ENCODE data around the gene STARD3. TPM values are rescaled to one million over a fixed set of nuclear protein-coding genes. Genes with fewer than 3 reads are reported as not detected.

The STARD3 gene
- total RNA-seq, 1 donor from 2014 or later, result 18.4 TPM

DNA sequence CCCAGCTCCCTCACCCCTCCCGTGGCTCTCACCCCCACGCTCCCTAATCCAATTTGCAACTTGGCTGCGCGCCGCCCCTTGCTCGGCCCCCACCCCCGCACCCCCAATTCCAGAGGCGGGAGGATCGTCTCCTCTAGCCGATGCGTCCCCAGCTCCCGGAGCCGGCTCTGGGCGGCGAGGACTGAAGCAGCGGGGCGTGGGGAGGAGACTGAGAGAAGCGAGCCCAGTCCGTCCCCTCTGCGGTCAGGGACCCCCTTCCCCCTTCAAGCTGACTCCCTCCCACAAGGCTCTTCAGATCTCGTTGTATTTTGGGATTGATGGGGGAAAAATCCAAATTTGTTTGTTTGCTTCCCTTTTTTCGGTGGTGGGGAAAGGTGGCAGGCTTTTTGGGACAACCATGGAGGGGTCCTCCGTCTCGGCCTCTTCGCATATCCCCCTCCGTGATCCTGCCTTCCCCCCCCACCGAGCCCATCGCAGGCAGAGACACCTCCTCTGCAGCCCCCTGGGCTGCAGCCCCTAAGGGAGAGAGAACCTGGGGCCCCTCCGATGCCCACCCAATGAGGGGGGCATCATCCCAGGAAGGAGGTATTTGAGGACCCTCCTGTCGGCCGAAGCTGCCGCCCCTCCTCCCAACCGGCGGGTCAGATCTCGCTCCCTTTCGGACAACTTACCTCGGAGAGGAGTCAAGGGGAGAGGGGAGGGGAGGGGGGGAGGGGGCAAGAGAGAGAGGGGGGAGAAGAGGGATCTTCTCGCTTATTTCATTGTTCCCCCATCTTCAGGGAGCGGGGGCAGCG is 29.7 kb upstream of the STARD3 start:
- peaks cover 34% of the 10 kb centered on the region for H3K27me3 ChIP-seq (ENCODE audit: control insufficient read depth, insufficient read depth, low read length)
- TF ChIP-seq, protein P1, sequence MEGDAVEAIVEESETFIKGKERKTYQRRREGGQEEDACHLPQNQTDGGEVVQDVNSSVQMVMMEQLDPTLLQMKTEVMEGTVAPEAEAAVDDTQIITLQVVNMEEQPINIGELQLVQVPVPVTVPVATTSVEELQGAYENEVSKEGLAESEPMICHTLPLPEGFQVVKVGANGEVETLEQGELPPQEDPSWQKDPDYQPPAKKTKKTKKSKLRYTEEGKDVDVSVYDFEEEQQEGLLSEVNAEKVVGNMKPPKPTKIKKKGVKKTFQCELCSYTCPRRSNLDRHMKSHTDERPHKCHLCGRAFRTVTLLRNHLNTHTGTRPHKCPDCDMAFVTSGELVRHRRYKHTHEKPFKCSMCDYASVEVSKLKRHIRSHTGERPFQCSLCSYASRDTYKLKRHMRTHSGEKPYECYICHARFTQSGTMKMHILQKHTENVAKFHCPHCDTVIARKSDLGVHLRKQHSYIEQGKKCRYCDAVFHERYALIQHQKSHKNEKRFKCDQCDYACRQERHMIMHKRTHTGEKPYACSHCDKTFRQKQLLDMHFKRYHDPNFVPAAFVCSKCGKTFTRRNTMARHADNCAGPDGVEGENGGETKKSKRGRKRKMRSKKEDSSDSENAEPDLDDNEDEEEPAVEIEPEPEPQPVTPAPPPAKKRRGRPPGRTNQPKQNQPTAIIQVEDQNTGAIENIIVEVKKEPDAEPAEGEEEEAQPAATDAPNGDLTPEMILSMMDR (IDR thresholded peaks at IDR 0.05; ENCODE audit: insufficient read depth, low read length, severe bottlenecking), result no peak
- DNase-seq (ENCODE audit: low read depth), result no peak
- no peak for FAIRE-seq
- H3K4me3 ChIP-seq (ENCODE audit: low read depth, low read length), result no peak overlapping the region
- no peaks in the 10 kb centered on the region for H3K36me3 ChIP-seq (ENCODE audit: control insufficient read depth, insufficient read depth, low read length)

DNA sequence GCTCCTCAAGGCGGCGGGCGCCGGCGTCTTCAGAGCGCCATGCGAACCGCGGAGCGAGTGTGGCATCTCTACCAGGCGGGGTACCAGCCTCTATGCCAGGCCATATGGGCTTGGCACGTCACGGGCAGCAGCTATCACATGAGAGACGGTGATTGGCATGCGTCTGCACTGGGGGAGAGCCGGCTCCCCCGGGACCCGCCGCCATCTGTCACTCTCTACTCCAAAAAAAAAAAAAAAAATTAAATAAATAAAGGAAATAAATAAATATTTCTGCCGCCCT is 29.2 kb upstream of the STARD3 start, which contains the start of gene NEUROD2:
TSS of gene NEUROD2 (minus strand) at position 70 of the 280 bp plus-strand sequence. CDS start 1,321 bp downstream, outside the sequence.
- DNase-seq (ENCODE audit: low read depth) (no peak), FAIRE-seq (no peak)
- TF ChIP-seq, protein P1 (IDR thresholded peaks at IDR 0.05; ENCODE audit: insufficient read depth, low read length, severe bottlenecking), result no peak
- no peak within 1 kb of the TSS for H3K4me3 ChIP-seq (ENCODE audit: low read depth, low read length)
- peaks cover 34% of the 10 kb centered on the region for H3K27me3 ChIP-seq (ENCODE audit: control insufficient read depth, insufficient read depth, low read length)
- no peaks in the 10 kb centered on the region for H3K36me3 ChIP-seq (ENCODE audit: control insufficient read depth, insufficient read depth, low read length)

DNA sequence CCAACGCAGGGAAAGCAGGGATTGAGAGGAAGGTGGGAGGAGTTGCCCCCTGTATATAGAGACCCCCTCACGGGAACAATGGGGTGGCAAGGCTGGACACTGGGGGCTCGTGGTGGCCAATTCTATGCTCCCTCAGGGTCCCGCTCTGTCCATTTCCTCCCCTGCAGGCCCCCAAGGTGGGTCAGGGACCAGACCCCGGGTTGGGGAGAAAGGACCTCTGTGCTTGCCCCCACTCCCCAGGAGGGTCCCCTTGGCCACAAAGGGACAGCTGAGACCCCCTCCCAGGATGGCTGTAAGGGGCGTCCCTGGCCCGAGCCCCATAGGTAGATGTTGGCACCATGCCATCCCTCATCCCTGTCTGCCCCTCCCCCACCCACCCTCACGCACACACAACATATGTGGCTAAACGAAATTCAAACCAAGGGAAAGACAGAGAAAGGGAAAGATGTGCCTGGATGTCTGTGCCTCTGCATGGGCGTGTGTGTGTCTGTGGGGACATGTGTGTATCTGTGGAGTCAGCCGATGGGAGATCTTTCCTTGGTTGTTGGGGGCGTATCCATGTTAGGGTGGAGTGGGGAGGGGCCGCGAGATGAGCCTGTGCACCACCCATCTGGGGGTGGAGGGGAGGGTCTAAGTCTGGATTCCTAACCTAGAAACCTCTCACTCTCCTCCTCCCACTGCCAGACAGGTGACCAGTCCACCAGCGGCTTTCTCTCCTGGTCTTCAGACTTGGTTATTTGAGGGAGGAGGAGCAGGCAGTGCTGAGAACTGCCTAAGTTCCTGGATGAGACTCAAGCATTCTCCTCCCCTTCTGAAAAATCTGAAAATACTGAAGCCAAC is 28.6 kb upstream of the STARD3 start:
- Histone ChIP-seq H3K36me3 (ENCODE audit: control insufficient read depth, insufficient read depth, low read length) (no peaks in the 10 kb centered on the region), H3K4me3 (ENCODE audit: low read depth, low read length) (no peak overlapping the region), H3K27me3 (ENCODE audit: control insufficient read depth, insufficient read depth, low read length) (peaks cover 34% of the 10 kb centered on the region)
- FAIRE-seq, result peak; percentile 58
- TF ChIP-seq, protein P1 (IDR thresholded peaks at IDR 0.05; ENCODE audit: insufficient read depth, low read length, severe bottlenecking), result no peak
- no peak for DNase-seq (ENCODE audit: low read depth)

DNA sequence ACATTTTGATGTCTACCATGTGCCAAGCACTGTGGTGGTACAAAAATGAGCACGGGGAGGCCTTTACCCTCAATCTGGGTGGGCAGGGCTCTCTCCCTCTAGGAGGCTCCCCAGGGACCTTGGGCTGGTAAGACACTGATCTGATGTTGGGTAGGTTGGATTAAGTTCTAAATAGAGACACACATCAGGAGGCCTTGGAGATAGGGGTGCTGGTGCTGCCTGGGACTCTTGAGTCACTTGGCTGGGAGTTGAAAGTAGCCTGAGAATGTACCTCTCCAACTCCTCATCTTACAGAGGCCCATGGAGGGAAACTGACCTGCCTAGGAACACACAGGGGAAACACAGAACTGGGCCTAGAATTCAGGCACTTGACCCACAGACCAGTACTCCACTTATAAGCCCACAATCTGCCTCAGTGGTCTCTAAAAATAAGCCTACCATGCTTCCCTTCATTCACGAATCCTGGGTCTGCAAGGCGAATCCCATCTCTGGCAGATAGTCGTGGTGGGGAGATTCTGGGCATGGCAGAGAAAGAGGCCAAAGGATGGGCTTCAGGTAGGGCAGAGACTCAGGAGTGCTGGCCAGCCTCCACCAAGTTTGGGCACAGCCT is 27.4 kb upstream of the STARD3 start:
- DNase-seq (ENCODE audit: low read depth), result no peak
- Histone ChIP-seq H3K36me3 (ENCODE audit: control insufficient read depth, insufficient read depth, low read length) (no peaks in the 10 kb centered on the region), H3K4me3 (ENCODE audit: low read depth, low read length) (no peak overlapping the region), H3K27me3 (ENCODE audit: control insufficient read depth, insufficient read depth, low read length) (peaks cover 32% of the 10 kb centered on the region)
- FAIRE-seq, result no peak
- TF ChIP-seq, protein P1 (IDR thresholded peaks at IDR 0.05; ENCODE audit: insufficient read depth, low read length, severe bottlenecking), result no peak

GRCh38 chr17:39611401-39612112 is 25.4 kb upstream of the STARD3 start:
- FAIRE-seq (no peak), DNase-seq (ENCODE audit: low read depth) (no peak)
- Histone ChIP-seq H3K36me3 (ENCODE audit: control insufficient read depth, insufficient read depth, low read length) (no peaks in the 10 kb centered on the region), H3K27me3 (ENCODE audit: control insufficient read depth, insufficient read depth, low read length) (peaks cover 24% of the 10 kb centered on the region), H3K4me3 (ENCODE audit: low read depth, low read length) (no peak overlapping the region)
- TF ChIP-seq, protein P1 (IDR thresholded peaks at IDR 0.05; ENCODE audit: insufficient read depth, low read length, severe bottlenecking), result no peak
